ENCODE measurements around the gene AGPAT2.
A peak's percentile ranks its signal among the peaks of the same experiment; 100 is the strongest.

Gene AGPAT2

GRCh38 chr9:136700959-136701667, 13.9 kb upstream of the AGPAT2 start:
- DNase-seq (ENCODE audit: low read depth), result peak; percentile 50

- DNase-seq (ENCODE audit: low read depth), result no peak
These were observed 13.0 kb upstream of the AGPAT2 start for GRCh38 chr9:136700304-136700703.

- DNase-seq (ENCODE audit: low read depth), result no peak
These were observed 11.5 kb upstream of the AGPAT2 start for GRCh38 chr9:136698635-136699246.

GRCh38 chr9:136697821-136698526, 10.7 kb upstream of the AGPAT2 start:
- no peak for DNase-seq (ENCODE audit: low read depth)

- no peak for DNase-seq (ENCODE audit: low read depth)
These were observed 10.0 kb upstream of the AGPAT2 start for GRCh38 chr9:136697146-136697820.

GRCh38 chr9:136696502-136696901, 9.2 kb upstream of the AGPAT2 start:
- DNase-seq (ENCODE audit: low read depth), result no peak

GRCh38 chr9:136695955-136696354, 8.7 kb upstream of the AGPAT2 start:
- no peak for DNase-seq (ENCODE audit: low read depth)

GRCh38 chr9:136695435-136695895, 8.2 kb upstream of the AGPAT2 start:
- no peak for DNase-seq (ENCODE audit: low read depth)

- DNase-seq (ENCODE audit: low read depth), result no peak
These were observed 7.6 kb upstream of the AGPAT2 start for GRCh38 chr9:136694872-136695247.

GRCh38 chr9:136694163-136694871, 7.1 kb upstream of the AGPAT2 start:
- no peak for DNase-seq (ENCODE audit: low read depth)

- no peak for DNase-seq (ENCODE audit: low read depth)
These were observed 6.4 kb upstream of the AGPAT2 start for GRCh38 chr9:136693490-136694162.

- no peak for DNase-seq (ENCODE audit: low read depth)
These were observed 5.9 kb upstream of the AGPAT2 start for GRCh38 chr9:136693135-136693489.

- DNase-seq (ENCODE audit: low read depth), result no peak
These were observed 5.2 kb upstream of the AGPAT2 start for GRCh38 chr9:136692185-136693134.

GRCh38 chr9:136691316-136692184, 4.3 kb upstream of the AGPAT2 start:
- DNase-seq (ENCODE audit: low read depth), result no peak

- DNase-seq (ENCODE audit: low read depth), result no peak
These were observed 3.6 kb upstream of the AGPAT2 start for GRCh38 chr9:136690806-136691261.

- DNase-seq (ENCODE audit: low read depth), result no peak
These were observed 3.0 kb upstream of the AGPAT2 start for GRCh38 chr9:136690104-136690805.

- no peak for DNase-seq (ENCODE audit: low read depth)
These were observed 1.8 kb upstream of the AGPAT2 start for GRCh38 chr9:136689108-136689460.

- no peak for DNase-seq (ENCODE audit: low read depth)
These were observed 1.2 kb upstream of the AGPAT2 start for GRCh38 chr9:136688274-136689107.
